ENCODE measurements around the gene NPBWR2.

NPBWR2 gene, protein sequence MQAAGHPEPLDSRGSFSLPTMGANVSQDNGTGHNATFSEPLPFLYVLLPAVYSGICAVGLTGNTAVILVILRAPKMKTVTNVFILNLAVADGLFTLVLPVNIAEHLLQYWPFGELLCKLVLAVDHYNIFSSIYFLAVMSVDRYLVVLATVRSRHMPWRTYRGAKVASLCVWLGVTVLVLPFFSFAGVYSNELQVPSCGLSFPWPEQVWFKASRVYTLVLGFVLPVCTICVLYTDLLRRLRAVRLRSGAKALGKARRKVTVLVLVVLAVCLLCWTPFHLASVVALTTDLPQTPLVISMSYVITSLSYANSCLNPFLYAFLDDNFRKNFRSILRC

DNA sequence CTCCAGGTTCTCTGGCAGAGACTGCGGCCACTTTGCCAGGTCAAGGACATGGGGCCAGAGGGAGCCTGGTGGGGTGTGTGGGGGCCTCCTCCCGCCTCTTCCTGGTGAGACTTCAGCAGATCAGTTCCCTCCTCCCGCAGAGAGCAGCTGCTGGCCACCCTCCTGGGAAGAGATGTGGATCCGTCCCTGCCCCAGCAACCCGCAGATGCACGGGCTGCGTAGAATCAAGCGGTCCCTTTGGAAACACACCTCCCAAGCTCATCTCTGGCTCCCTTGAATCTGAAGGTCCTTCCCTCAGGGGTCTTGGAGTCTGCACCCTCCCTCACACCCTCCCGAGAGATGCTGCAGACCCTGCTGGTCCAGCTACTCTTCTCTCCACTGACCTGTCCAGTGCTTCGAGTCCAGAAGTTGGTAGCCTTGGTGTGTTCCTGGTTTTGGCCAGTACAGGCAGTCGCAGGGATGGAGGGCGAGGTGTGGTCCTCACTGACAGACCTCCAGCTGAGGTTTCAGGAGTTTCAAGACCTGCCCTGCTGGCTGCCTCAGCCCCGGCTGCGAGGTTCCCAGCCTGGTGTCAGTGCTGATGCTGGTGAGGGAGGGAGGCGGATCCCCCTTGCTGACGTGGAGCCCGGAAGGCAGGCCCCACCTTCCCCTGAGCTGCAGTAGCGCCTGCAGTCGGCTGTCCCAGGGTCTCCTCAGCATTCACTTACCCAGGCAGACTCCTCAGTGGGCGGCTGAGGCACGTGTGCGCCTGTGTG, at the start of gene NPBWR2:
NPBWR2 (minus strand) TSS at position 585 of the 755 bp plus-strand sequence. CDS start 734 bp downstream, outside the sequence.
- Histone ChIP-seq H3K9me3 (ENCODE audit: control insufficient read depth, insufficient read depth, low read length) (no peaks in the 10 kb centered on the region), H3K36me3 (ENCODE audit: insufficient read depth, low read length) (no peaks in the 10 kb centered on the region), H3K4me1 (ENCODE audit: insufficient read depth, low read length) (no peaks in the 10 kb centered on the region; the same call in none of the 2 replicates), H3K9ac (ENCODE audit: low read depth, low read length) (no peak within 1 kb of the TSS)

GRCh38 chr20:64156136-64156885, 48.9 kb upstream of the NPBWR2 start:
- H3K36me3 ChIP-seq (ENCODE audit: insufficient read depth, low read length) = no peaks in the 10 kb centered on the region
- peaks cover 19% of the 10 kb centered on the region for H3K4me1 ChIP-seq (ENCODE audit: insufficient read depth, low read length)
- no peaks in the 10 kb centered on the region for H3K9me3 ChIP-seq (ENCODE audit: control insufficient read depth, insufficient read depth, low read length)
- H3K9ac ChIP-seq (ENCODE audit: low read depth, low read length) = no peak overlapping the region

DNA sequence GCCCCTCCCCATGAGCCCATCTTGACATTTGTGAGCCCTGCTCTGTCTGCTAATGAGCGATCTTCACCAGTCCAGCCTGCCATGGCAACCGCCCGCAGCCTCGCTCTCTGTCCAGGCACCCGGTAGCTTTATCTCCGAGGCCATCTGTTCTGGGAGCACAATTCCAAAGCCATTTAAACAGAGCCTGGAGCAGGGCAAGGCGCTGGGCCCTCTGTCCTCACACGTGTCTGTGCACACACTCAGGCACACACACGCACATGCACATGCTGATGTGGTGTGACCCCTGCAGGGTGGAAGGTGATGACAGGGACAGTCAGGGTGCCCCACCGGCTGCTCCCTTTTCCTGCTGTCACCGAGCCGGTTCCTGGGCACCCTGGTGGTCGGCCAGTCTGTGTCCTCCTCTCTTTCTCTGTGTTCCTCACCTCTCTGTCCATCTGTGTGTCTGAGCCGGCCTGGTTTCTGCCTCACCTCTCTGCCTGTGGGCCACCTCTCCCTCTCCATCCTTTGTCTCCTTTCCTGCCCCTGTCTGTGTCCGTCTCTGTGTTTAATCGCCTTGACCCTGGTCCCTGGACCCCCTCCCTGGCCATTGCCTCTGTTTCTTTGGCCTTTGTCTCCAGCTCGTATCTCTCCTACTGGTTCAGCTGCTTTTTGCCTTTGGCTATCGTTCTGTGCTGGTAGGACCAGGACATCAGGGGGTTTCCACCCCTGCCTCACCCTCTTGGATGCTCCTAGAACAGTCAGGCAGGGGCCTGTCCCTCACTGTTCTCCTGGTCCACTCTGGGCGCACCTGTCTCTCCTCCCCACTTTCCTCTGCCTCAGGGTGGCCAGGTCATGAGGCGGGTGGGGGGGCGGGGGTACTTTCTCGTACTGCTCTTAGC, 48.1 kb upstream of the NPBWR2 start:
- Histone ChIP-seq H3K9ac (ENCODE audit: low read depth, low read length) (no peak overlapping the region), H3K4me1 (ENCODE audit: insufficient read depth, low read length) (peaks cover 12% of the 10 kb centered on the region), H3K9me3 (ENCODE audit: control insufficient read depth, insufficient read depth, low read length) (no peaks in the 10 kb centered on the region), H3K36me3 (ENCODE audit: insufficient read depth, low read length) (no peaks in the 10 kb centered on the region)

DNA sequence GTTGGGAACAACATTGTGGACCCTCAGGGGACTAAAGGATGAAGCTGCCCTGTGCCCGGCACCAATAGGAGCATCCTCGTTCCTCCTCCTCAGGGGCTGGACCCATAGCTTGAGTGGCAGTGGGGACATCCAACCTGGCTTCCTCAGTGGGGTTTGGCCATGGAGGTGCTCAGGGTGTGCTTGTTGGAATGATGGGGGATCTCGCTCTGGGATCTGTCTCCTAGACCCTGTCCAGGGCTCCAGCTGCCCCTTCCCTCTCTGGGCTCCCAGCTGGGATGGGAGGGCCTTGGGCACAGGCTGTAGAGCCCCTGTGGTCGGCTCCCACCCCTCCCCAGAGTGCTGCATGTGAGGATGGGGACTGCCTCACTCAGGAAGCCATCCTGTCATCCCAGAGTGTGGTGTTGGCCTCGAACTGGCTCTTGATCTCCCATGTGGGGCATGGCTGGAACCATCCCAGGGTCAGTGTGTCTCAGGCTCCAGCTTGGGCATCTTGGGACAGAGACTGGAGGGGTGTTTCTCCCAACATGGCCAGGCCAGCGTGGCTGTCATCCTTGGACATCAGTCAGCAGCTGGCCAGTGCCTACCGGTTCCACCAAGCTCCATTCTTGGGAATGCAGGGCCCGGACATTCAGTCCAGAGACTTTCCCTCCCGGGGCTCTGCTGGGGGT, 47.4 kb upstream of the NPBWR2 start:
- H3K9ac ChIP-seq (ENCODE audit: low read depth, low read length) = no peak overlapping the region
- no peaks in the 10 kb centered on the region for H3K9me3 ChIP-seq (ENCODE audit: control insufficient read depth, insufficient read depth, low read length)
- H3K36me3 ChIP-seq (ENCODE audit: insufficient read depth, low read length) = no peaks in the 10 kb centered on the region
- peaks cover 4% of the 10 kb centered on the region for H3K4me1 ChIP-seq (ENCODE audit: insufficient read depth, low read length)

GRCh38 chr20:64153861-64154589, 46.7 kb upstream of the NPBWR2 start:
- H3K9ac ChIP-seq (ENCODE audit: low read depth, low read length) = no peak overlapping the region
- H3K4me1 ChIP-seq (ENCODE audit: insufficient read depth, low read length) = no peaks in the 10 kb centered on the region; the same call in 1 of the 2 replicates
- H3K36me3 ChIP-seq (ENCODE audit: insufficient read depth, low read length) = no peaks in the 10 kb centered on the region
- H3K9me3 ChIP-seq (ENCODE audit: control insufficient read depth, insufficient read depth, low read length) = no peaks in the 10 kb centered on the region

DNA sequence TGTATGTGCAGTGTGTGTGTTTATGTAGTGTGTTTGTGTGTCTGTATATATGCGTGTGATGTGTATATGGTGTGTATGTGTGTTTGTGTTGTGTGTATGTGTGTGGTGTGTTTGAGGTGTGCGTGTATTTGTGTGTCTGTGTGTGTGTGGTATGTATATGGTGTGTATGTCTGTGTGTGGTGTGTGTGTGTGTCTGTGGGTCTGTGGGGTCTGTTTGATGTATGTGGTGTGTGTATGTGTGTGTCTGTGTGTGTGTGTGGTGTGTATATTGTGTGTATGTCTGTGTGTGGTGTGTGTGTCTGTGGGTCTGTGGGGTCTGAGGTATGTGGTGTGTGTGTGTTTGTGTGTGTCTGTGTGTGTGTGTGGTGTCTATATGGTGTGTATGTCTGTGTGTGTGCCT, 46.0 kb upstream of the NPBWR2 start:
- Histone ChIP-seq H3K36me3 (ENCODE audit: insufficient read depth, low read length) (no peaks in the 10 kb centered on the region), H3K4me1 (ENCODE audit: insufficient read depth, low read length) (no peaks in the 10 kb centered on the region; the same call in 1 of the 2 replicates), H3K9ac (ENCODE audit: low read depth, low read length) (no peak overlapping the region), H3K9me3 (ENCODE audit: control insufficient read depth, insufficient read depth, low read length) (no peaks in the 10 kb centered on the region)

GRCh38 chr20:64152906-64153305, 45.5 kb upstream of the NPBWR2 start:
- H3K36me3 ChIP-seq (ENCODE audit: insufficient read depth, low read length) = no peaks in the 10 kb centered on the region
- no peaks in the 10 kb centered on the region; the same call in 1 of the 2 replicates for H3K4me1 ChIP-seq (ENCODE audit: insufficient read depth, low read length)
- no peaks in the 10 kb centered on the region for H3K9me3 ChIP-seq (ENCODE audit: control insufficient read depth, insufficient read depth, low read length)
- no peak overlapping the region for H3K9ac ChIP-seq (ENCODE audit: low read depth, low read length)

DNA sequence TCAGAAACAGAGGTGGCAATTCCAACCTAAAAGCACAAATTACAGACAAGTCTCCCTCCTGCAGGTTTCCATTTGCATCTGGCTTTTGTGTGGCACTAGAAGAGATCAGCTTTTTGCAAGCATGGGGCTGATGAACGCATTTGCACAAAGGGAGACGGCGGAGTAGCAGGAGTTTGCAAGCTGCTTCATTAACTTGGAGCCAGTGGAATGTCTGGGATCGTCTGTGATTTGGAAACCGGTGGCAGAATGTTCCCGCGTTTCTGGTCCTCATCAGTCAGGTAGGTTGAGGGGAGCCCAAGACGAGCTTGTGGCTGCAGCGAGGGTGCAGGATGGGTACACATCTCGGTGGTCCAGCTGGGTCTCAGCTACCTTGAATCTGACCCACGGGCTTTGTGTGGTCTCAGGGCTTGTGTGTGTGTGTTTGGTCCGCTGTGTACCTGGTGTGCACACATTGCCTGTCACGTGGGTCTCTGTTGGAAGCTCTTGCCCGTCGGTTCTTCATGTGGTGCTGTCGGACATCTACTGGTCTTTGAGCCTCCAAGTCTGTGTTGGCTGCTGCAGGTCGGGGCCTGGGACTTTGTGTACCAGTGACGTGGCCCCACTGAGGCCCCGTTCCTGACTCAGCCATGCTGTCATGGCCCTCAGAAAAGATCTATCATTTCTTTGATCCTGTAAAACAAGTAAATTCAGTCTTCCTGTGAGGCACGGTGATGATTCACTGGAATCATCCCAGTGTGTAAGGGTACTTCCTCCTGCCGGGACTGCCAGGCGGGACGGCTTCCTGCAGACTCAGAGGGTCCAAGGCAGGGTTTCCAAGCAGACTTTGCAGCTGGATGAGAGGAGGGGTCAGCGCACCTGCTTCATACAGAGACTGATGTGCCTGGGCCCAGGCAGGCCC, 44.5 kb upstream of the NPBWR2 start:
- Histone ChIP-seq H3K4me1 (ENCODE audit: insufficient read depth, low read length) (no peaks in the 10 kb centered on the region; the same call in 1 of the 2 replicates), H3K9me3 (ENCODE audit: control insufficient read depth, insufficient read depth, low read length) (no peaks in the 10 kb centered on the region), H3K9ac (ENCODE audit: low read depth, low read length) (no peak overlapping the region), H3K36me3 (ENCODE audit: insufficient read depth, low read length) (no peaks in the 10 kb centered on the region)

- Histone ChIP-seq H3K36me3 (ENCODE audit: insufficient read depth, low read length) (no peaks in the 10 kb centered on the region), H3K9me3 (ENCODE audit: control insufficient read depth, insufficient read depth, low read length) (no peaks in the 10 kb centered on the region), H3K4me1 (ENCODE audit: insufficient read depth, low read length) (no peaks in the 10 kb centered on the region), H3K9ac (ENCODE audit: low read depth, low read length) (no peak overlapping the region)
Observed at GRCh38 chr20:64150756-64151632, 43.6 kb upstream of the NPBWR2 start.

- Histone ChIP-seq H3K36me3 (ENCODE audit: insufficient read depth, low read length) (no peaks in the 10 kb centered on the region), H3K4me1 (ENCODE audit: insufficient read depth, low read length) (no peaks in the 10 kb centered on the region), H3K9ac (ENCODE audit: low read depth, low read length) (no peak overlapping the region), H3K9me3 (ENCODE audit: control insufficient read depth, insufficient read depth, low read length) (no peaks in the 10 kb centered on the region)
Observed at GRCh38 chr20:64149809-64150560, 42.6 kb upstream of the NPBWR2 start.

DNA sequence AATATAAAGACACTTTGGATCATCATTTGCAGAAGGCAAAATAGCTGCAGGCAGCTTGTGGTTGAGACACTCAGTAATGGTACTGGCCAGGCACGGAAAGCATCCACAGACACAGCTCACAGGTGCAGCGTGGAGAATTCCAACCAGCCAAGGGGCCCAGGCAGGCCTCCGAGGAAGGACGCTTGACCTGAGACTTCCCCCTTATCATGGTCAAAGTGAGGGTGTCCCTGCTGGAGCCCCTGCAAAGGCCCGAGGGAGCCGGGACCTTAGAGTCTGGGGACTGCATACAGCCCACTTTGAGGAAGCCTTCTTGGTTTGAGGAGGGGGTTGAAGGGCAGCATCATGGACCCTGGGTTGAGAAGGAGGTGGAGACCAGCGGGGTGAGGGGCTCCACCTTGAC, 41.8 kb upstream of the NPBWR2 start:
- Histone ChIP-seq H3K9ac (ENCODE audit: low read depth, low read length) (no peak overlapping the region), H3K9me3 (ENCODE audit: control insufficient read depth, insufficient read depth, low read length) (no peaks in the 10 kb centered on the region), H3K4me1 (ENCODE audit: insufficient read depth, low read length) (no peaks in the 10 kb centered on the region), H3K36me3 (ENCODE audit: insufficient read depth, low read length) (no peaks in the 10 kb centered on the region)

All from ES-I3 (cell line).